Thyroid gland (tissue), 4 donors: ENCODE results near the gene ZNF610.

Experiments
- POLR2A ChIP-seq, 2 donors: fragments of 450-650 bp; IDR thresholded peaks; one replicate each; pipeline ENCODE4 v1.6.1; 2017; ENCODE audit warnings: antibody characterized with exemption in 2 of 2, mild to moderate bottlenecking in 2 of 2, moderate library complexity in 1 of 2
- TF ChIP-seq, protein P1 (sequence below), 6 experiments: fragments of 200-600 bp in 3 of 6; fragments of 450-650 bp in 3 of 6; sonication (generic) in 3 of 6; IDR thresholded peaks; one replicate each; pipeline ENCODE4 v1.5.1; 2016 to 2019; ENCODE audit warnings: antibody characterized with exemption in 6 of 6, mild to moderate bottlenecking in 2 of 6, inconsistent platforms in 1 of 6, moderate library complexity in 1 of 6

- TF ChIP-seq, protein P1, sequence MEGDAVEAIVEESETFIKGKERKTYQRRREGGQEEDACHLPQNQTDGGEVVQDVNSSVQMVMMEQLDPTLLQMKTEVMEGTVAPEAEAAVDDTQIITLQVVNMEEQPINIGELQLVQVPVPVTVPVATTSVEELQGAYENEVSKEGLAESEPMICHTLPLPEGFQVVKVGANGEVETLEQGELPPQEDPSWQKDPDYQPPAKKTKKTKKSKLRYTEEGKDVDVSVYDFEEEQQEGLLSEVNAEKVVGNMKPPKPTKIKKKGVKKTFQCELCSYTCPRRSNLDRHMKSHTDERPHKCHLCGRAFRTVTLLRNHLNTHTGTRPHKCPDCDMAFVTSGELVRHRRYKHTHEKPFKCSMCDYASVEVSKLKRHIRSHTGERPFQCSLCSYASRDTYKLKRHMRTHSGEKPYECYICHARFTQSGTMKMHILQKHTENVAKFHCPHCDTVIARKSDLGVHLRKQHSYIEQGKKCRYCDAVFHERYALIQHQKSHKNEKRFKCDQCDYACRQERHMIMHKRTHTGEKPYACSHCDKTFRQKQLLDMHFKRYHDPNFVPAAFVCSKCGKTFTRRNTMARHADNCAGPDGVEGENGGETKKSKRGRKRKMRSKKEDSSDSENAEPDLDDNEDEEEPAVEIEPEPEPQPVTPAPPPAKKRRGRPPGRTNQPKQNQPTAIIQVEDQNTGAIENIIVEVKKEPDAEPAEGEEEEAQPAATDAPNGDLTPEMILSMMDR (IDR thresholded peaks at IDR 0.05): peak in 1 of 6 experiments; percentile 24
- peak in 1 of 2 donors; percentile 66 for TF ChIP-seq POLR2A (IDR thresholded peaks at IDR 0.05)
Observed at GRCh38 chr19:52369559-52370340, 33.7 kb downstream of the ZNF610 start, which contains the start of gene ZNF880.
